ENCODE measurements around the gene ZFPL1.

- TF ChIP-seq, protein P1, sequence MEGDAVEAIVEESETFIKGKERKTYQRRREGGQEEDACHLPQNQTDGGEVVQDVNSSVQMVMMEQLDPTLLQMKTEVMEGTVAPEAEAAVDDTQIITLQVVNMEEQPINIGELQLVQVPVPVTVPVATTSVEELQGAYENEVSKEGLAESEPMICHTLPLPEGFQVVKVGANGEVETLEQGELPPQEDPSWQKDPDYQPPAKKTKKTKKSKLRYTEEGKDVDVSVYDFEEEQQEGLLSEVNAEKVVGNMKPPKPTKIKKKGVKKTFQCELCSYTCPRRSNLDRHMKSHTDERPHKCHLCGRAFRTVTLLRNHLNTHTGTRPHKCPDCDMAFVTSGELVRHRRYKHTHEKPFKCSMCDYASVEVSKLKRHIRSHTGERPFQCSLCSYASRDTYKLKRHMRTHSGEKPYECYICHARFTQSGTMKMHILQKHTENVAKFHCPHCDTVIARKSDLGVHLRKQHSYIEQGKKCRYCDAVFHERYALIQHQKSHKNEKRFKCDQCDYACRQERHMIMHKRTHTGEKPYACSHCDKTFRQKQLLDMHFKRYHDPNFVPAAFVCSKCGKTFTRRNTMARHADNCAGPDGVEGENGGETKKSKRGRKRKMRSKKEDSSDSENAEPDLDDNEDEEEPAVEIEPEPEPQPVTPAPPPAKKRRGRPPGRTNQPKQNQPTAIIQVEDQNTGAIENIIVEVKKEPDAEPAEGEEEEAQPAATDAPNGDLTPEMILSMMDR (conservative IDR thresholded peaks at IDR 0.05): no peak
- no peak for TF ChIP-seq ZFX (IDR thresholded peaks at IDR 0.05)
These were observed 738 bp upstream of the ZFPL1 start for GRCh38 chr11:65083134-65083833.

Data from C4-2B (cell line).